UCSD-AML1 (cell line): ENCODE results near the gene OR2H2.

Source experiments
- DNase-seq: peaks from one replicate; lab custom pipeline; 2025; ENCODE audit not compliant: unreplicated experiment; lab: John Stamatoyannopoulos, UW

Gene OR2H2

DNA sequence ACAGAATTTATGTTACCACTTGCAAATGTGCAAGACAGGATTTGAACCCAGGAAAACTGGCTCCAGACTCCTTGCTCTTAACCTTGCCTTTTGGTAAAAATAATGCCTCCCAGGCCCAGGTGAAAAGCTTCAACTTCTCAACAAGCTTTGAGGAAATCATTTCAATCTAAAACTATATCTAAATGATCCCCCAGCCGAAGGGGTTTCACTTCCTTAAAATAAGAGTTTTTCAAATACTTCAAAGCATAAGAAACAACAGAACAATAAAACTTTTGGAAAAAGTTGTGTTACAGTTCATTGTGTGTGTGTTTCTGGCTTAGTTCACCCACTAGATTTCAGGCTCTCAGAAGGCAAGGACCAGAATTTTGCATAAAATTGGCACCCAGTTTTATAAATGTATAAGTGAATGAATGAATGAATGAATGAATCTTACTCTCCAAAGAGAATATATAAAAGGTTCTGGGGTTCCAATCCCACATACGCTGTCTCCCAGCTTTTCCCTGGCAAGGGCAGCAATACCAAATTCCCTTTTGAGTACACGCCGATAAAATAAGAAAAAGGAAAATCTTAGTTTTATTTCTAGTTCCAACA, 5.4 kb downstream of the OR2H2 start:
- no peak for DNase-seq

DNA sequence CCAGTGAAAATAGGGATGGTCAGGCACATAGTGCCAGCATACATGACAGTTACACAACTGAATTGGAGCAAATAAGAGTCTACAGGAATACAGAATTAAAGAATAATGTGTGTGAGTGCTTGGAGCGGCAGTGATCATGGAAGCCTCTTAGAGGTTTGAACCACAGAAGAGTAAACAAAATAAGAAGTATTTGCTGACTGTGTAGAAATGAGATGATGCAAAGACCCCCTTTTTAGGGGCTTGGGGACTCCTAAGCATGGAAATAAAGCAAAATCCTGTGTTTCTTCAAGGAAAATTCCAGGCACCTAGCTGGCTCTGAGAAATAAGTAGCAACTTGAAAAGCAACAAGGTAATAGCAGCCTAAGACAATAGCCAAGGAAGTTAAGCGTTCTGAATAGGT, 6.8 kb downstream of the OR2H2 start:
- DNase-seq = no peak

GRCh38 chr6:29593199-29593855, 8.4 kb downstream of the OR2H2 start:
- no peak for DNase-seq

DNA sequence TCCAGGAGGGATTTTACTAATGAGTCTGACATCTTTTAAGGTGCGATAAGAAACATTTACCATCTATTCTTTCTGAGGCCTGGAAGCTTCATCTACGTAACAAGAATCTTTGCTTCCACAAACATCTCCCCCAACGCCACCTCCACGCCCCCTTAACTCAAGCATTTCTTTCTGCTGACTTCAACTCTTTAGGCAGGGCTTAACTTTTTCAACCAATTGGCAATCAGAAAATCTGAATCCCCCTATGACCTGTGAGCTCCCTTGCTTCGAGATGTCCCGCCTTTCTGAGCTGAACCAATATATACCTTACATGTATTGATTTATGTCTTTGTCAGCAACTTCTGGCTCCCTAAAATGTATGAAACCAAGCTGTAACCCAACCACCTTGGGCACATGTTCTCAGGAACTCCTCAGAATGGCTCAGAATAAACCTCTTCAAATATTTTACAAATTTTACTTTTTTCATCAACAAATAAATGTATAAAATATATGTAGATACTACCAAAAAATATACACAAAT, 11.5 kb downstream of the OR2H2 start:
- DNase-seq = no peak

DNA sequence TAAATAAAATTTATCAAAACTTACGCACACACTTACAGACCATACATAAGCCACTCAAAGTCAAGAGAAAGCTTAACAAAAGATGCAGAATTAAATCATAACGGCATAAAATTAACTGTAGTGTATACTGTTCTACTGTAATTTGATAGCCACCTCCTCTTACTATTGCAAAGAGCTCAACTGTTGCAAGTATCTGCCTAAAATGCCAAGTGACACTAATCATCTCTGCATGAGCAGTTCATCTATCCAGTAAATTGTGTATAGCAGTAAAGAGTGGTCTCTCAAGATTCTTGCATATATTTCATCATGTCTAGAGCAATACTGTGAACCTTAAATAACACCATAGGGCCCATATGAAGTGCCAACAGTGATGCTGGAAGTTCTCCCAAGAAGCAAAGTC, 12.3 kb downstream of the OR2H2 start:
- DNase-seq = no peak

DNA sequence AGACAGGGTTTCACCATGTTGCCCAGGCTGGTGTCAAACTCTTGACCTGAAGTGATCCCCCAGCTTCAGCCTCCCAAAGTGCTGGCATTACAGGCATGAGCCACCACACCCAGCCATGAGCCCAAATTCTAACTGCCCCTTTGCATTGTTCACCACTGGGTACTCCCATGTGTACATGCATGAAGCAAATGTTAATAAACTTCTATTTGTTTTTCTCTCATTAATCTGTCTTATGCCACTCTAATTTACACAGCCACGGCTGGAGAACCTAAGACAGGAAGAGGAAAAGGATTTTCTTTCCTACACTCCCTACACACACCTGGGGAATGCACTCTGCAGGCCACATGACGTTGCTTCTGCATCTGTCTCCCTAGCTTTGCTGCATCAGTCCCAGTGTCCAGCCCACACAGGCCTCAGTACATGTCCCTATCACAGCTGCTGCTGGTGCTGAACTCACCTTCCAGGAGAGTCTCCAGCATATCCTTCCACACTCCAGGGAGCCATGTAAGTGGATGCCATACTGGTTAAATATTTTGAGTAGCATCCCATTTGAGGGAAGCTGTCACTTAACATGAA, 13.3 kb downstream of the OR2H2 start:
- no peak for DNase-seq

GRCh38 chr6:29602564-29603361, 17.8 kb downstream of the OR2H2 start:
- DNase-seq = no peak

GRCh38 chr6:29603456-29603855, 18.5 kb downstream of the OR2H2 start:
- DNase-seq = no peak

DNA sequence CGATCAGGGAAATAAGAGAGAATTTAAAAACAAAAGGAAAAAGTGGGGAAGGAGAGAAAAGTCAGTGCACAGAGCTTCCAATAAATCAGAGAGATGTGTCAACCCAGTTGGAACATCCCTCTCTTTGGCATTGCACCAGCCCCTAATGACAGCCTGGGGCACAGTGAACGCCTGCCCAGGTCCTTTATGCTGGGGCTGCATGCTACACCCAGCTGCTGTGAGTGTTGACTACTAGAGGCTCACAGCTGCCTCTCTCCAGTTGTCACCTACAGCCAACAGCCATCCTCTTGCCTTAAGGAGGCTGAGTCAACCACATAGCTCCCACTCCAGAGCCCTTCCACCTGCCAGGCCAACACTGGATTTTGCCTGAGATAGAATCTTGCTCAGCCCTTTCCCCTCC, 19.0 kb downstream of the OR2H2 start:
- no peak for DNase-seq

- no peak for DNase-seq
Observed at GRCh38 chr6:29608131-29608530, 23.2 kb downstream of the OR2H2 start.

GRCh38 chr6:29610540-29610939, 25.6 kb downstream of the OR2H2 start:
- no peak for DNase-seq

- DNase-seq = no peak
Observed at GRCh38 chr6:29611426-29611825, 26.5 kb downstream of the OR2H2 start.

DNA sequence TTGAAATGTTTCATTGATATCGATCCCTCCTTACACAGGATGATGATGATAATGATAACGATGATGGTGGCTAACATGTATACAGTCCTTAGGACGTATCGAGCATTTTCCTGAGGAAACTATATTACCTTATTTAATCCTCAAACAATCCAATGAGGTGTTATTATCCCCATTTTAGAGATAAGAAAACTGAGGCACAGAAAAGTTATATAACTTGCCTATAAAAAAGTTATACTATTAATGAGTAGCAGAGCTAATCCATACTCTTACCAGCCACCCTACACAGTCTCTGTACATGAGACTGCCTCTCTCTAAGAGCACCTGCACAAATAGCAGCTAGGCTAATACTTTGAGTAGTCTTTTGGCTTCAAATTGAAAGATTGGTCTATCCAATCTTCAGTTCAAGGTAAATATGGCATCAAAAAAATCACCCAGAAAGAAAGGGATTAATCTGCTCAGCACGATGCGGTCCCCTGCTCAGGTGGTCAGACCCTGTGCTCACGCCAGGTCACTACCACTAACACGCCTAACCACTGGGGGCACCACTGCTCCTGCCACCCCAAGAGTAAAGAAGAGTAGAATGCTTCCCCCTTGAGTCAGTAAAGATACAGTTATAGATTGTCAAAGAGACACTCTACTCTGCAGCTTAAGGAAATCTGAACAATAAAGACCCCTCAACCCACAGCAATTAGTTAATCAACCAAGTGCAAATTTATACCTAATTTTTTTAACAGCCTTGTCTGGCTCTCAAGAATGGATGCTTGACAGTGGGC, 33.0 kb downstream of the OR2H2 start:
- no peak for DNase-seq

DNA sequence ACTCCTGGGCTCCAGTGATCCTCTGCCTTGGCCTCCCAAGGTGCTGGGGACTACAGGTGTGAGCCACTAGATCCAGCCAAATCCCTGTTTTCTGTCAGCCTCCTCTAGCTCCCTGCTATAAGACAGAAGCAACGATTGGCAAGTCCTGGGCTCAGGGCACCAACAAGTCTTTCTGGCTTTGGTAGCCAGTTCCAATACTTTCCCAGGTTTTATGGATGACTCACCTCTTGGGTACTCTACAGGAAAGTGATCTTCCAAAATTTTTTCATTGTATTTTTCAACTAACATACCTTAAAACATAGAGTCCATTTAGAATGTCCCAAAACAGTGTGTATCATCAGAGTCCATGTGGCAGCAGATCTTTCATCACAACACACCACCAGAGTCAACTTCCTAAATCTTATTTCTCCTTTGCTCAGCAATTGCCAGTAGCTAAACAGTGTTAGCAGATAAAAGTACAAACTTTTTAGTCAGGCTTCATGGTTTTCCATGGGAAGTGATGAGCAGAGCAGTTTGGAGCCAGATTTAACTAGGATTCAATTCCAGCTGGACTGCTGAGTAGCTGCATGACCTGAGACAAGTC, 34.7 kb downstream of the OR2H2 start:
- no peak for DNase-seq

- DNase-seq = no peak
Observed at GRCh38 chr6:29620630-29621029, 35.7 kb downstream of the OR2H2 start.

GRCh38 chr6:29624520-29624961, 39.6 kb downstream of the OR2H2 start:
- DNase-seq = no peak

DNA sequence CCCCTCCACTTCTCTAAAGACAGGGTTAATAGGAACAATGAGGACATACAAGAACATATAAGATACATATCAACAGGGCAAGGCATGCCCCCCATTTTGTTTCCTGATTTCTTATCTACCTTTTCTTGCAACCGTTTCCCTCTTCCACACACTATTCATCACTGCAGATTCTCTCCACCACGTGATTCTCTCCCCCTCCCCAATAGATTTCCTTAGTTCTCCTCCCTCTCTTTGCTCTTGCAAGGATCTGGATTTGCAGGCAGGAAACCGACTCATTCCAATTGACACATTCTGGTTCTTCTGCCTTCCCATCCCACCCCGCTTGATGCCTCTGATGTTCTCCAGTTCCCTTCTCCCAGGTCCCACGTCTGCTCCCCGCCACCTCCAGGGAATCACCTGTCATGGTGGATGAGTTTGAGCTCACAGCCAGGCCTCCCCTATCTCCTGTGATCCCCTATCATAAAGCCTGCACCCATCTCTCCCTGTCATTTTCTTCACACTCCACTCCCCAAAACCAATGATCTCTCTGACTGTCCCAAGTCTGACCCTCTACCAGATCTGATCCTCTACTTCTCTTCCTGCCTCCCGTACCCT, 40.5 kb downstream of the OR2H2 start:
- no peak for DNase-seq

- DNase-seq = no peak
Observed at GRCh38 chr6:29626948-29627754, 42.2 kb downstream of the OR2H2 start.

- DNase-seq = peak; percentile 57
Observed at GRCh38 chr6:29627755-29628418, 43.0 kb downstream of the OR2H2 start.
